HG03575 (cell line): Measurements from ENCODE around the gene DNM1L.

Experiments used
- ATAC-seq: cut with Tn5 transposase; IDR thresholded peaks from one replicate; pipeline ENCODE4 v1.9.1; 2021; ENCODE audit not compliant: unreplicated experiment, insufficient number of reproducible peaks, low FRiP score; ENCODE audit errors: extremely low read depth

Gene DNM1L

GRCh38 chr12:32743264-32743663, 64.2 kb downstream of the DNM1L start:
- ATAC-seq: no peak

DNA sequence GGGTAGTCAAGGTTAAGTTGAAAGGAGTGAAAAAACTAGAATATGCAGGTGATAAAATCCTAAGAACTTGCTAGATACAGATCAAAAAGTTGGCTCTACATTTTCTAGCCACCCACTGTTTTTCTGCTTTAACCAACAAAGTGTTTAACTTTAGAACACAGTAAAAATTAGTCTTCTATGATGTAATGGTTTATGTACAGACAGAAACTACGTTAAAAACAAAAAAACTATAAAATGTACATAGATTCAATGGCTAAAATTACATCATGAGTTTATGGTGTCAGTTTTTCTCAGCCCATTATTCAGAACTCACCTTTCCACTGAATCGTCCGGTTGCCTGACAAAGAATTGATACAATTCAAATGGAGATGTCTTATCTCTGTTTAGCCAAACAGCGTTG, 74.5 kb downstream of the DNM1L start:
- ATAC-seq: no peak

- no peak for ATAC-seq
Measured at GRCh38 chr12:32754111-32754510, 75.0 kb downstream of the DNM1L start.

- ATAC-seq: peak; percentile 34
Measured at GRCh38 chr12:32755051-32755653, 76.1 kb downstream of the DNM1L start.

GRCh38 chr12:32755654-32756475, 76.8 kb downstream of the DNM1L start, which contains the start of gene YARS2:
TSS of gene YARS2 (minus strand) at chr12:32755897. CDS start at chr12:32755874, 23 bp downstream.
- peak; percentile 83 for ATAC-seq

DNA sequence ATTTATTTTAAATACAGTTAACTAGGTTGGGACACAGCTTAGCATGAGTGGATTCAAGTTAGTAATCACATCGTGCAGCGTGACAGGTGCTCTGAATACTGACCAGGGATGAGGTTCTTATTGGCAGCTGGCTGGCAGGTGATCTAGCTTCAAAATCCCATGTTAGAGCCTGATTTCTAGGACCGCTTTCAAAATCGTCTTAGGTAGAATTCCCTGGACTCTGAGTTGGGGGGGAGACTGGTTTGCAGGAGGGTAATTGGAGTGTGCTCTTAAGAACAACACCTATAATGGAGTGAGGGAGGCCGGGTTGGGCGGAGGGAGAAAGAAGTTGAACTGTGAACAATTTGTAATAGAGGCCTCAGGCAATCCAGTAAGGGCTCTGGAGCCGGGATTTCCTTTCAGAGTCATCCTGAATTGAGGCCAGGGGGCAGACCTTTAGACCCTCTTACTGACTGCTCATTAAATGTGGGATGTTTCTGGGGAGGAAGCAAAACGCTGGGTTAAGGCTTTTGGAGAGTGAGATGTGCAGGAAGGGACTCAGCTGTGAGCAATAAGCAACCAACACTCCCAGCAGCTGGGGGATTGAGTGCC, 77.5 kb downstream of the DNM1L start:
- ATAC-seq: no peak

GRCh38 chr12:32757157-32757556, 78.1 kb downstream of the DNM1L start:
- ATAC-seq: no peak

GRCh38 chr12:32761716-32762115, 82.6 kb downstream of the DNM1L start:
- no peak for ATAC-seq

- ATAC-seq: no peak
Measured at GRCh38 chr12:32765906-32766305, 86.8 kb downstream of the DNM1L start.

GRCh38 chr12:32768518-32768917, 89.4 kb downstream of the DNM1L start:
- no peak for ATAC-seq

- no peak for ATAC-seq
Measured at GRCh38 chr12:32770141-32770540, 91.0 kb downstream of the DNM1L start.

DNA sequence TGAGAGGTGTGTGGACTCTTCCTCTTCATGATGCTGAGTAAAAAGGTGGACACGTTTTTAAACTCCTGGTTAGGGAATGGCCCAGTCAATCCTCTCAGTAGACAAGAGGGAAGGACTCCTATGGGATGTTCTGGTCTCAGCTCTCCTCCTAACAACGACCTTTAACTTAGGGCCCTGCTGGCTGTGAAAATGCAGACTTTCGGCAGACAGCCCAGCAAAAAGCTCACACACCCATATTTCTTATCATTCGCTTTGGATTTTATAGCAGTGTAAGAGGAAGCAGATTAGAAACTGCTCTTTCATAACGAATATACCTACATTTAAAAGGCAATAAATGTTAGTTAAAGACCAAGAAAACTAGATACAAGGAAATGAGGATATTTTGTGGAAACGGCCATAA, 94.6 kb downstream of the DNM1L start:
- no peak for ATAC-seq

DNA sequence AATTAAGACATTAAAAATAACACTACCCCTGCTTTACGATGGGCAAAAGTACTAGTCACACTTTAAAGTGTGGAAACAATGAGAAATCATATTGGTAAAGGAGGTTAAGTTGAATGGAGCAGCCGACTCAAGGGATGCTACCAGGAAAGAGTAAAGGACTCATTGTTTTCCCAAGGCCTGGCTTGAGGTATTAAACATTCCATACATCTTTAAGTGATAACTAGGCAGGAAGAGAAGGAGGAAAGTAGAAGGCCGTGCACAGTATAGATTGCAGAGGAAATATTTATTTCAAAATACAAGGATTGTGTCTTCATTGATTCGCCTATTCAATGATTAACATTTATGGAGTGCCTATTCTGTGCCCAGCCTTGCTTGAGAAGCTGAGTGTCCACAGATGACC, 97.2 kb downstream of the DNM1L start:
- no peak for ATAC-seq

- ATAC-seq: no peak
Measured at GRCh38 chr12:32777159-32777558, 98.1 kb downstream of the DNM1L start.

- no peak for ATAC-seq
Measured at GRCh38 chr12:32777691-32778175, 98.6 kb downstream of the DNM1L start.

- ATAC-seq: no peak
Measured at GRCh38 chr12:32780071-32780470, 101.0 kb downstream of the DNM1L start.

GRCh38 chr12:32783029-32783428, 103.9 kb downstream of the DNM1L start:
- ATAC-seq: no peak

DNA sequence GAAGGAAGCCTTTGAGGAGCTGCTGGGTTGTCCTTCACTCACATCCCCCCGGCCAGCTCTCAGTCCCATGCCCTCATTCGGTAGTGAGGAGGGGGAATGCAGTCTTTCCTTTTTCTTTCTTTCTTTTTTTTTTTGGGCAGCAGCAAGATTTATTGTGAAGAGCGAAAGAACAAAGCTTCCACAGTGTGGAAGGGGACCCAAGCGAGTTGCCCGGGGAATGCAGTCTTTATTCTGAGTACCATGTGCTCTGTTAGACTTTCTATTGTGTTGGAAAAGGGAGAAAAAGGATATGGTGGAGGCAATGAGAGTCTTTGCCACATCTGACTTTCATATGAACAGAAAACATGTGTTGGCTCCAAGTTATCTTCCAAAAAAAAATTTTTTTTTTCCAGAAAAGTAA, 106.5 kb downstream of the DNM1L start:
- ATAC-seq: no peak

- no peak for ATAC-seq
Measured at GRCh38 chr12:32788405-32788804, 109.3 kb downstream of the DNM1L start.

- no peak for ATAC-seq
Measured at GRCh38 chr12:32789446-32789845, 110.3 kb downstream of the DNM1L start.
